Epithelial cell of proximal tubule (primary cell): ENCODE results near the gene GPLD1. TPM values are rescaled to one million over a fixed set of nuclear protein-coding genes. Genes with fewer than 3 reads are reported as not detected.
A peak's percentile ranks its signal among the peaks of the same experiment; 100 is the strongest.

ENCODE experiments used
- DNase-seq: peaks from one replicate; pipeline ENCODE4 v3.0.0-alpha.2; 2011; ENCODE audit warnings: low read depth
- H3K4me3 ChIP-seq: 2 replicates; pipeline ENCODE4 v1.5.1; 2011; ENCODE audit warnings: low read depth, mild to moderate bottlenecking, low read length
- total RNA-seq: library from RNA; depleted of rRNA; stranded (reverse); fragments of >200 nt; gene quantifications from 2 replicates; pipeline ENCODE4 v1.2.3, GENCODE V29; 2015
- TF ChIP-seq, protein P1 (sequence below): conservative IDR thresholded peaks from 2 replicates; pipeline ENCODE4 v1.5.1; 2012; ENCODE audit warnings: low read depth, mild to moderate bottlenecking, low read length

The GPLD1 gene
- total RNA-seq, 1 donor from 2014 or later = 0.75 TPM

DNA sequence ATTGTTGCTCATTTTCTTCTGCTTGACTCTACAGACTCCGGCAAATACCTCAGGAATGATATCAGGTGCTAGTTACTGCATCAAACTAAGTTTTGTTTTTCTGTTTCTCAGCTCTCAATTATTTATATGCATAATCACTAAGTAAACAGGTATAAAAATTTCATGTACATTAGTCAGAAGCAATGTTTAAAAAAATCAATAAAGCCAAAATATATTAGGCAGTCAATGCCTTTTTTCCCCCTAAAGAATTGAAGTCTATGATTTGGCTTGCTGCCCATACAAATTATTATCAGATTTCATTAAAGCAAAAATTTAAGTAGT lies 107.2 kb downstream of the GPLD1 start:
- no peak for DNase-seq
- peak overlapping the region; percentile 49 for H3K4me3 ChIP-seq
- TF ChIP-seq, protein P1, sequence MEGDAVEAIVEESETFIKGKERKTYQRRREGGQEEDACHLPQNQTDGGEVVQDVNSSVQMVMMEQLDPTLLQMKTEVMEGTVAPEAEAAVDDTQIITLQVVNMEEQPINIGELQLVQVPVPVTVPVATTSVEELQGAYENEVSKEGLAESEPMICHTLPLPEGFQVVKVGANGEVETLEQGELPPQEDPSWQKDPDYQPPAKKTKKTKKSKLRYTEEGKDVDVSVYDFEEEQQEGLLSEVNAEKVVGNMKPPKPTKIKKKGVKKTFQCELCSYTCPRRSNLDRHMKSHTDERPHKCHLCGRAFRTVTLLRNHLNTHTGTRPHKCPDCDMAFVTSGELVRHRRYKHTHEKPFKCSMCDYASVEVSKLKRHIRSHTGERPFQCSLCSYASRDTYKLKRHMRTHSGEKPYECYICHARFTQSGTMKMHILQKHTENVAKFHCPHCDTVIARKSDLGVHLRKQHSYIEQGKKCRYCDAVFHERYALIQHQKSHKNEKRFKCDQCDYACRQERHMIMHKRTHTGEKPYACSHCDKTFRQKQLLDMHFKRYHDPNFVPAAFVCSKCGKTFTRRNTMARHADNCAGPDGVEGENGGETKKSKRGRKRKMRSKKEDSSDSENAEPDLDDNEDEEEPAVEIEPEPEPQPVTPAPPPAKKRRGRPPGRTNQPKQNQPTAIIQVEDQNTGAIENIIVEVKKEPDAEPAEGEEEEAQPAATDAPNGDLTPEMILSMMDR = no peak

DNA sequence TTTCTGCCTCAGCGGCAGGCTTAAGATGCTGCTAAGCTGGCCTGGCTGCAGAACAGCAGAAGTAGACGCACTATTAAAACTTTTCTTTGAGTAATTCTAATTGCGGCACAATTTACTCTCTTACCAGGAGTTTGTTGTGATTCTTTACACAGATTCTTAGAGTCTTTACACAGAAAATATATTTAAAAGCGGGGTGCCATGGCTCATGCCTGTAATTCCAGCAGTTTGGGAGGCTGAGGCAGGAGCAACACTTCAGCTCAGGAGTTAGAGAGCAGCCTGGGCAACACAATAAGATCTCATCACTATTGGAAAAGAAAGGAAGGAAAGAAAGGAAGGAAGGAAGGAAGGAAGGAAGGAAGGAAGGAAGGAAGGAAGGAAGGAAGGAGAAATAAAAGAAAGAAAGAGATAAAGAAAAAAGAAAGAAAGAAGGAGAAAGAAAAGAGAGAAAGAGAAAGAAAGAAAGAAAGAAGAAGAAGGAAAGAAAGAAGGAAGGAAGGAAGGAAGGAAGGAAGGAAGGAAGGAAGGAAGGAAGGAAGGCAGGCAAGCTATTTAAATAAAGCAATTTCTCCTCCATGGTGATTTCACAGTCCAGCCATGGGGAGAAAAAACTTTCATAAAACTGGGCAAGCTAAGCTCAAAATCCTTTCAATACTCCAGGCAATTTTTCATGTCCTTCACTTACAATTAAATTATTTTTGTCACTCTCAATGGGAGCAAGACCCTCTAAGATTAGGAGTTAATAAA lies 107.7 kb downstream of the GPLD1 start:
- no peak for DNase-seq
- TF ChIP-seq, protein P1 = no peak

DNA sequence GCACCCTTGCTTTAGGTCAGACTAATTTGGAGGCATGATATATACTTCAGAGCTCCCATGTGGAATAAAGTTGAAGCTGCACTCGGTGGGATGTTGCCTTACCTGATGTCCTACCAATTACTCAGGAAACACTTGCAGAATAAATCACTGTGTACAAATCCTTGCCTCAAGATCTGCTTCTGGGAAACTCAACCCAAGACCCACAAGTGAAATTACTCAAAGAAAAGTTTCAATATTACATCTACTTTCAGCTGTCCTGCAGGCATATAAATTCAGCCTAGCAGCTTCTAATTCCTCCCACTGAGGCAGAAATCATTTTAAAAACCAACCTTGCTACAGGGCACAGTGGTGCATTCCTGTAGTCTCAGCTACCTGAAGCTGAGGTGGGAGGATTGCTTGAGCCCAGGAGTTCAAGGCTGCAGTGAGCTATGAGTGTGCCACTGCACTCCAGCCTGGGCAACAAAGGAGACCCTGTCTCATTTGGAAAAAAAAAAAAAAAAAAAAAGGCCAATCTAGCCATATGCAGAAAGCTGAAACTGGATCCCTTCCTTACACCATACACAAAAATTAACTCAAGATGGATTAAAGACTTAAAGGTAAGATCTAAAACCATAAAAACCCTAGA lies 110.8 kb downstream of the GPLD1 start:
- no peak for DNase-seq
- TF ChIP-seq, protein P1 = no peak
- H3K4me3 ChIP-seq = no peak overlapping the region

More for the DNA sequence above, 107.7 kb downstream of the GPLD1 start:
- H3K4me3 ChIP-seq = peak overlapping the region; percentile 49

Other genes with a start within 250 kb of the GPLD1 start
- gene DCDC2, start 131.5 kb downstream of the GPLD1 start, total RNA-seq = 112 and 142 TPM in 2 replicates
- gene MRS2, start 86.6 kb downstream of the GPLD1 start, total RNA-seq = 38.3 and 56.9 TPM in 2 replicates
- 1.9 and 4.6 TPM in 2 replicates for gene ALDH5A1, start 5.4 kb upstream of the GPLD1 start, total RNA-seq
- 0.07 and 0.17 TPM in 2 replicates for gene KIAA0319, start 156.6 kb upstream of the GPLD1 start, total RNA-seq
- 22.3 and 31.2 TPM in 2 replicates for gene TDP2, start 177.3 kb upstream of the GPLD1 start, total RNA-seq
- 5.2 and 8.5 TPM in 2 replicates for gene ACOT13, start 177.5 kb upstream of the GPLD1 start, total RNA-seq
- 45.2 and 64.7 TPM in 2 replicates for gene C6orf62, start 229.6 kb upstream of the GPLD1 start, total RNA-seq